GM10847 (cell line): ENCODE measurements around the gene MED26.

Experiments
- POLR2A ChIP-seq: IDR thresholded peaks from 2 replicates; pipeline ENCODE4 v1.6.1; 2011; ENCODE audit not compliant: insufficient read length; ENCODE audit errors: extremely low read depth

The MED26 gene

GRCh38 chr19:16654627-16655026, 26.6 kb upstream of the MED26 start:
- TF ChIP-seq POLR2A, result no peak

- no peak for TF ChIP-seq POLR2A
Measured at GRCh38 chr19:16654140-16654539, 26.1 kb upstream of the MED26 start.

GRCh38 chr19:16652854-16653253, 24.9 kb upstream of the MED26 start:
- no peak for TF ChIP-seq POLR2A

- TF ChIP-seq POLR2A, result no peak
Measured at GRCh38 chr19:16650821-16651220, 22.8 kb upstream of the MED26 start.

GRCh38 chr19:16649734-16650133, 21.7 kb upstream of the MED26 start:
- TF ChIP-seq POLR2A, result no peak

GRCh38 chr19:16645140-16645539, 17.1 kb upstream of the MED26 start:
- TF ChIP-seq POLR2A, result no peak

- no peak for TF ChIP-seq POLR2A
Measured at GRCh38 chr19:16641695-16642094, 13.7 kb upstream of the MED26 start.

GRCh38 chr19:16640951-16641350, 12.9 kb upstream of the MED26 start:
- no peak for TF ChIP-seq POLR2A

- no peak for TF ChIP-seq POLR2A
Measured at GRCh38 chr19:16638666-16639065, 10.7 kb upstream of the MED26 start.

GRCh38 chr19:16637535-16637934, 9.5 kb upstream of the MED26 start:
- no peak for TF ChIP-seq POLR2A

- no peak for TF ChIP-seq POLR2A
Measured at GRCh38 chr19:16631465-16631864, 3.5 kb upstream of the MED26 start.

- no peak for TF ChIP-seq POLR2A
Measured at GRCh38 chr19:16628984-16629691, 1.1 kb upstream of the MED26 start.

GRCh38 chr19:16627928-16628182, 149 bp downstream of the MED26 start:
- TF ChIP-seq POLR2A, result no peak

GRCh38 chr19:16627193-16627927, 644 bp downstream of the MED26 start:
- TF ChIP-seq POLR2A, result no peak

- TF ChIP-seq POLR2A, result no peak
Measured at GRCh38 chr19:16626796-16627192, 1.2 kb downstream of the MED26 start.

- no peak for TF ChIP-seq POLR2A
Measured at GRCh38 chr19:16625163-16625958, 2.6 kb downstream of the MED26 start.
